Thyroid gland (tissue), 4 donors: ENCODE data around the gene ITGAD. TPM values are rescaled to one million over a fixed set of nuclear protein-coding genes. Genes with fewer than 3 reads are reported as not detected.
A peak's percentile ranks its signal among the peaks of the same experiment; 100 is the strongest.
"Not testable (repeated sequence)": the region's sequence is repeated elsewhere in the genome, so short reads cannot be mapped to it uniquely, and the experiment has no call there.

Experiments
- DNase-seq, 2 donors: peaks; one replicate each; pipeline ENCODE4 v3.0.0-alpha.2; 2019
- H3K27ac ChIP-seq, 3 donors: fragments of 200-600 bp; sonication (generic); 1 replicate in 2 of 3; 2 replicates in 1 of 3; pipeline ENCODE4 v1.5.1; 2016 to 2019; ENCODE audit warnings: mild to moderate bottlenecking in 1 of 3, moderate library complexity in 1 of 3
- H3K27me3 ChIP-seq: fragments of 200-600 bp; sonication (generic); one replicate; pipeline ENCODE4 v1.5.1; 2019
- H3K36me3 ChIP-seq, 2 donors: fragments of 200-600 bp; sonication (generic); one replicate each; pipeline ENCODE4 v1.5.1; 2016 to 2019
- H3K4me1 ChIP-seq, 2 donors: fragments of 200-600 bp; sonication (generic); one replicate each; pipeline ENCODE4 v1.5.1; 2017 to 2019
- H3K4me3 ChIP-seq, 3 donors: fragments of 200-600 bp; sonication (generic); replicated peaks in 1 of 3; 1 replicate in 2 of 3; 2 replicates in 1 of 3; pipeline ENCODE4 v1.5.1; 2016; ENCODE audit warnings: mild to moderate bottlenecking in 1 of 3
- H3K9me3 ChIP-seq: fragments of 200-600 bp; sonication (generic); one replicate; pipeline ENCODE4 v1.5.1; 2017
- CTCF ChIP-seq, 6 experiments: fragments of 200-600 bp in 3 of 6; fragments of 450-650 bp in 3 of 6; sonication (generic) in 3 of 6; IDR thresholded peaks; one replicate each; pipeline ENCODE4 v1.5.1; 2016 to 2019; ENCODE audit warnings: antibody characterized with exemption in 6 of 6, mild to moderate bottlenecking in 2 of 6, inconsistent platforms in 1 of 6, moderate library complexity in 1 of 6
- POLR2A ChIP-seq, 2 donors: fragments of 450-650 bp; IDR thresholded peaks; one replicate each; pipeline ENCODE4 v1.6.1; 2017; ENCODE audit warnings: antibody characterized with exemption in 2 of 2, mild to moderate bottlenecking in 2 of 2, moderate library complexity in 1 of 2
- WGBS, 2 donors: methylation state at CpG; one replicate each; pipeline ENCODE4 v1.1.5; 2017; 5-methylcytosine and 5-hydroxymethylcytosine counted together
- intact Hi-C: fragments of 100-400 bp; cut with DNase I; formaldehyde crosslinking; loops from one replicate; pipeline ENCODE4 v1.15.1; 2023
- total RNA-seq, 4 donors: library from RNA; depleted of rRNA; stranded (reverse); fragments of >200 nt; gene quantifications; one replicate each; pipeline ENCODE4 v1.2.3, GENCODE V29; 2016

ITGAD gene
- total RNA-seq, 4 donors from 2014 or later: not detected

- Histone ChIP-seq H3K4me3 (no peak overlapping the region), H3K9me3 (no peaks in the 10 kb centered on the region), H3K27ac (no peak overlapping the region), H3K4me1 (peaks cover 0 to 7% of the 10 kb centered on the region in 2 donors), H3K27me3 (no peaks in the 10 kb centered on the region), H3K36me3 (no peaks in the 10 kb centered on the region)
- intact Hi-C loops: no loop called here
- no peak for DNase-seq
- 53 to 57% methylated on average over 2 of the region's 2 CpGs for WGBS, 2 donors
- TF ChIP-seq POLR2A (IDR thresholded peaks at IDR 0.05) (no peak), CTCF (IDR thresholded peaks at IDR 0.05) (no peak)
These were observed 45.3 kb downstream of the ITGAD start for GRCh38 chr16:31438414-31438813.

- H3K36me3 ChIP-seq, DNase-seq, H3K27me3 ChIP-seq, H3K27ac ChIP-seq, H3K4me1 ChIP-seq, intact Hi-C loops, H3K4me3 ChIP-seq, H3K9me3 ChIP-seq: not testable (repeated sequence)
- WGBS, 2 donors: 63 to 64% methylated on average over 4 of the region's 4 CpGs
These were observed 45.9 kb downstream of the ITGAD start for GRCh38 chr16:31439023-31439422.

GRCh38 chr16:31439519-31439918, 46.4 kb downstream of the ITGAD start:
- no peak overlapping the region for H3K27ac ChIP-seq
- H3K4me1 ChIP-seq: peaks cover 0 to 7% of the 10 kb centered on the region in 2 donors
- no peaks in the 10 kb centered on the region for H3K36me3 ChIP-seq
- DNase-seq: no peak
- no peak for TF ChIP-seq CTCF (IDR thresholded peaks at IDR 0.05)
- no peak for TF ChIP-seq POLR2A (IDR thresholded peaks at IDR 0.05)
- intact Hi-C loops: no loop called here
- H3K4me3 ChIP-seq: no peak overlapping the region
- 88 to 89% methylated on average over 3 of the region's 3 CpGs for WGBS, 2 donors
- H3K27me3 ChIP-seq: no peaks in the 10 kb centered on the region
- no peaks in the 10 kb centered on the region for H3K9me3 ChIP-seq

- 72 to 77% methylated on average over 4 of the region's 4 CpGs for WGBS, 2 donors
These were observed 47.5 kb downstream of the ITGAD start for GRCh38 chr16:31440516-31441184.

GRCh38 chr16:31441956-31442355, 48.8 kb downstream of the ITGAD start:
- H3K4me3 ChIP-seq: peak overlapping the region in 1 of 3 donors; percentile 69
- TF ChIP-seq POLR2A (IDR thresholded peaks at IDR 0.05): no peak
- no peak for TF ChIP-seq CTCF (IDR thresholded peaks at IDR 0.05)
- H3K9me3 ChIP-seq: no peaks in the 10 kb centered on the region
- 65 to 83% methylated on average over 34 of the region's 34 CpGs for WGBS, 2 donors
- H3K27me3 ChIP-seq: no peaks in the 10 kb centered on the region
- peaks cover 0 to 7% of the 10 kb centered on the region in 2 donors for H3K4me1 ChIP-seq
- no peak overlapping the region for H3K27ac ChIP-seq
- no peaks in the 10 kb centered on the region for H3K36me3 ChIP-seq
- intact Hi-C loops: loop anchor here (2.0 kb wide), 1 partner anchor 457 kb away; the partner anchor contains the start of gene HSD3B7
- no peak for DNase-seq

More at GRCh38 chr16:31440516-31441184, 47.5 kb downstream of the ITGAD start:
- Histone ChIP-seq H3K9me3 (no peaks in the 10 kb centered on the region), H3K27ac (no peak overlapping the region), H3K4me1 (peaks cover 0 to 7% of the 10 kb centered on the region in 2 donors), H3K4me3 (no peak overlapping the region), H3K36me3 (no peaks in the 10 kb centered on the region), H3K27me3 (no peaks in the 10 kb centered on the region)
- intact Hi-C loops: no loop called here
- DNase-seq: no peak
- TF ChIP-seq POLR2A (IDR thresholded peaks at IDR 0.05) (no peak), CTCF (IDR thresholded peaks at IDR 0.05) (no peak)

GRCh38 chr16:31445931-31446330, 52.8 kb downstream of the ITGAD start:
- DNase-seq, H3K4me3 ChIP-seq, H3K27ac ChIP-seq, H3K4me1 ChIP-seq, intact Hi-C loops, H3K36me3 ChIP-seq, H3K9me3 ChIP-seq, H3K27me3 ChIP-seq: not testable (repeated sequence)
- WGBS, 2 donors: 75 to 88% methylated on average over 6 of the region's 6 CpGs
